HepG2 (cell line): ENCODE measurements around the gene TMEM235. TPM values are rescaled to one million over a fixed set of nuclear protein-coding genes. Genes with fewer than 3 reads are reported as not detected.

Experiments
- ATAC-seq: fragments of 200-7000 bp; cut with Tn5 transposase; 3 replicates; pipeline ENCODE4 v1.9.1; 2020; ENCODE audit warnings: mild to moderate bottlenecking, moderate library complexity
- BruUV-seq: library from RNA; stranded (reverse); fragments of 400-500 nt; replicated peaks from 2 replicates; lab custom pipeline; 2021; lab: Mats Ljungman, UMichigan
- CTCF ChIA-PET: fragments of 300-600 bp; formaldehyde crosslinking; extraction: SDS; loops from one replicate; lab custom pipeline; 2021; ENCODE audit warnings: low total read pairs, inconsistent platforms, low intra/inter-chr PET ratio; lab: Yijun Ruan, JAX
- POLR2A ChIA-PET: fragments of 350-600 bp; sonication (Branson Sonifier 250); formaldehyde crosslinking; loops from one replicate; lab custom pipeline; 2020; ENCODE audit warnings: antibody characterized with exemption, inconsistent platforms; lab: Yijun Ruan, JAX
- DNase-seq: peaks from one replicate; pipeline ENCODE4 v3.0.0-alpha.2; 2015; ENCODE audit warnings: low spot score
- FAIRE-seq: peaks from 3 replicates; lab custom pipeline; 2011; peaks lifted over from hg19 to GRCh38; lab: Jason Lieb, UNC
- H2AFZ ChIP-seq: one replicate; pipeline ENCODE4 v1.6.1; 2011; ENCODE audit warnings: low read length, inconsistent platforms
- H3K27ac ChIP-seq: fragments of 300-600 bp; 3 replicates; pipeline ENCODE4 v1.8.0; 2011; ENCODE audit warnings: mixed run types, mild to moderate bottlenecking, mixed read lengths, low read length, inconsistent platforms; ENCODE audit not compliant: insufficient read depth; ENCODE audit errors: extremely low read length
- H3K27me3 ChIP-seq, 2 experiments: fragments of 200-600 bp in 1 of 2; 2 replicates in 1 of 2; 3 replicates in 1 of 2; pipeline versions ENCODE4 v1.6.0 to v1.8.0; 2011; ENCODE audit warnings: low read length in 2 of 2, mild to moderate bottlenecking in 2 of 2, moderate library complexity in 2 of 2, inconsistent platforms in 1 of 2; ENCODE audit not compliant: insufficient read depth in 2 of 2, control insufficient read depth in 1 of 2
- H3K36me3 ChIP-seq, 2 experiments: fragments of 200-600 bp in 1 of 2; replicated peaks in 1 of 2; 2 replicates in 1 of 2; 3 replicates in 1 of 2; pipeline versions ENCODE4 v1.5.1 to v1.8.0; 2011; ENCODE audit warnings: low read length in 2 of 2, inconsistent platforms in 1 of 2; ENCODE audit not compliant: insufficient read depth in 2 of 2, control insufficient read depth in 1 of 2
- H3K4me1 ChIP-seq: 2 replicates; pipeline ENCODE4 v1.5.1; 2012; ENCODE audit warnings: low read length, inconsistent platforms; ENCODE audit not compliant: insufficient read depth
- H3K4me2 ChIP-seq: 2 replicates; pipeline ENCODE4 v1.6.0; 2011; ENCODE audit warnings: low read depth, low read length, inconsistent platforms
- H3K4me3 ChIP-seq, 3 experiments: fragments of 200-600 bp in 1 of 3; sonication (generic), shearing (Covaris generic) in 1 of 3; replicated peaks in 1 of 3; 2 replicates each; pipeline ENCODE4 v1.5.1; 2011 to 2016; ENCODE audit warnings: low read length in 3 of 3, inconsistent platforms in 2 of 3, low read depth in 2 of 3, mild to moderate bottlenecking in 2 of 3, control low read depth in 1 of 3, mixed read lengths in 1 of 3; ENCODE audit not compliant: insufficient read depth in 1 of 3
- H3K79me2 ChIP-seq: one replicate; pipeline ENCODE4 v1.6.1; 2011; ENCODE audit warnings: low read length, inconsistent platforms; ENCODE audit not compliant: insufficient read depth
- H3K9ac ChIP-seq: 2 replicates; pipeline ENCODE4 v1.6.0; 2011; ENCODE audit warnings: mild to moderate bottlenecking, low read depth, low read length, inconsistent platforms; ENCODE audit not compliant: insufficient read depth
- H3K9me3 ChIP-seq: 2 replicates; pipeline ENCODE4 v1.5.1; 2012; ENCODE audit warnings: mild to moderate bottlenecking, low read length
- H4K20me1 ChIP-seq: 2 replicates; pipeline ENCODE4 v1.6.0; 2011; ENCODE audit warnings: inconsistent platforms, mild to moderate bottlenecking, low read length, moderate library complexity; ENCODE audit not compliant: insufficient read depth
- CCDC6 ChIP-seq: sonication (generic); formaldehyde crosslinking; IDR thresholded peaks from 2 replicates; pipeline ENCODE4 v1.8.1; 2022; ENCODE audit warnings: mild to moderate bottlenecking, missing genetic modification reagents, moderate library complexity
- EEA1 ChIP-seq: sonication (generic); formaldehyde crosslinking; IDR thresholded peaks from 2 replicates; pipeline ENCODE4 v1.5.1; 2020; ENCODE audit warnings: mild to moderate bottlenecking, missing genetic modification reagents, borderline replicate concordance
- EED ChIP-seq: sonication (generic); formaldehyde crosslinking; IDR thresholded peaks from 2 replicates; pipeline ENCODE4 v1.5.0; 2020; ENCODE audit warnings: mild to moderate bottlenecking, missing genetic modification reagents
- HDAC1 ChIP-seq: sonication (generic); formaldehyde crosslinking; IDR thresholded peaks from 2 replicates; pipeline ENCODE4 v1.5.1; 2020; ENCODE audit warnings: mild to moderate bottlenecking, missing genetic modification reagents
- HOXA3 ChIP-seq: sonication (generic); formaldehyde crosslinking; IDR thresholded peaks from 2 replicates; pipeline ENCODE4 v1.5.0; 2020; ENCODE audit warnings: missing genetic modification reagents
- KDM5B ChIP-seq: sonication (generic); formaldehyde crosslinking; IDR thresholded peaks from 2 replicates; pipeline ENCODE4 v1.4.0; 2020; ENCODE audit warnings: missing genetic modification reagents, mild to moderate bottlenecking, borderline replicate concordance
- MYPOP ChIP-seq: sonication (generic); formaldehyde crosslinking; IDR thresholded peaks from 2 replicates; pipeline ENCODE4 v1.8.1; 2023; ENCODE audit warnings: mild to moderate bottlenecking, moderate library complexity, missing genetic modification reagents
- NFKBIZ ChIP-seq: IDR thresholded peaks from 2 replicates; pipeline ENCODE4 v1.6.1; 2018; ENCODE audit warnings: missing genetic modification reagents, missing compliant biosample characterization
- PHF20 ChIP-seq: sonication (generic); formaldehyde crosslinking; IDR thresholded peaks from 2 replicates; pipeline ENCODE4 v1.5.0; 2020; ENCODE audit warnings: mild to moderate bottlenecking, missing genetic modification reagents
- RFX1 ChIP-seq: fragments of 450-650 bp; IDR thresholded peaks from 2 replicates; pipeline ENCODE4 v1.6.1; 2017
- SIX4 ChIP-seq: sonication (generic); formaldehyde crosslinking; IDR thresholded peaks from 2 replicates; pipeline ENCODE4 v1.4.0; 2020; ENCODE audit warnings: missing genetic modification reagents
- SKI ChIP-seq: fragments of 450-650 bp; IDR thresholded peaks from one replicate; pipeline ENCODE4 v1.6.1; 2018; ENCODE audit warnings: mild to moderate bottlenecking; ENCODE audit not compliant: partially characterized antibody
- U2AF2 ChIP-seq: fragments of 200-400 bp; formaldehyde crosslinking; IDR thresholded peaks from 2 replicates; pipeline ENCODE4 v1.6.1; 2017; ENCODE audit warnings: low read depth, mild to moderate bottlenecking, low read length
- ZKSCAN1 ChIP-seq: fragments of 150-350 bp; IDR thresholded peaks from 2 replicates; pipeline ENCODE4 v1.6.1; 2014; ENCODE audit warnings: low read length
- ZNF333 ChIP-seq: sonication (generic); formaldehyde crosslinking; IDR thresholded peaks from 2 replicates; pipeline ENCODE4 v1.4.0; 2020; ENCODE audit warnings: mild to moderate bottlenecking, missing genetic modification reagents, borderline replicate concordance
- WGBS: methylation state at CpG from one replicate; pipeline ENCODE4 v1.1.6; 2017; ENCODE audit warnings: low lambda C conversion rate; 5-methylcytosine and 5-hydroxymethylcytosine counted together
- in situ Hi-C: cut with HindIII; loops from 2 replicates; pipeline ENCODE4 v1.10.0; 2017; ENCODE audit warnings: low pct_unique_long_range_greater_than_20kb; ENCODE audit not compliant: extremely low pct_ligation_motif_present
- intact Hi-C: fragments of 100-400 bp; cut with micrococcal nuclease; formaldehyde crosslinking; loops from one replicate; pipeline ENCODE4 v1.10.0; 2022; ENCODE audit not compliant: unreplicated experiment
- polyA plus RNA-seq, 8 experiments: library from polyadenylated mRNA; depleted of rRNA in 3 of 8; stranded (reverse) in 7 of 8; unstranded in 1 of 8; fragments of >200 nt; fragmentation: Illumina TruSeq in 4 of 8; extraction: Trizol in 4 of 8; gene quantifications; 2 replicates each; pipeline versions ENCODE4 v1.2.1 to v1.2.3, GENCODE V29; 2011 to 2016; ENCODE audit warnings: low read depth in 4 of 8, missing spikeins in 1 of 8, mixed read lengths in 1 of 8; ENCODE audit not compliant: insufficient read depth in 1 of 8
- total RNA-seq, 5 experiments: library from RNA; depleted of rRNA; stranded (reverse); fragments of >200 nt; fragmentation: Illumina TruSeq; extraction: Trizol; gene quantifications; 2 replicates each; pipeline ENCODE4 v1.2.3, GENCODE V29; 2016; ENCODE audit warnings: low read depth in 1 of 5
- TF ChIP-seq, protein P1 (sequence below): sonication (generic); formaldehyde crosslinking; IDR thresholded peaks from 2 replicates; pipeline ENCODE4 v1.9.0; 2022; ENCODE audit warnings: low read depth, missing genetic modification reagents
- TF ChIP-seq, protein P2 (sequence below): sonication (generic); formaldehyde crosslinking; IDR thresholded peaks from 2 replicates; pipeline ENCODE4 v1.5.0; 2020; ENCODE audit warnings: missing genetic modification reagents
- TF ChIP-seq, protein P3 (sequence below): sonication (generic); formaldehyde crosslinking; IDR thresholded peaks from 2 replicates; pipeline ENCODE4 v1.4.0; 2020; ENCODE audit warnings: mild to moderate bottlenecking, missing genetic modification reagents

Gene TMEM235
- total and polyA plus RNA-seq, 2 of the 13 experiments (the other 11 are each of a cell fraction or from before 2014, with no cell fraction given) = not detected

GRCh38 chr17:78240839-78241238 is 9.4 kb downstream of the TMEM235 start (continued):
- TF ChIP-seq, protein P1, sequence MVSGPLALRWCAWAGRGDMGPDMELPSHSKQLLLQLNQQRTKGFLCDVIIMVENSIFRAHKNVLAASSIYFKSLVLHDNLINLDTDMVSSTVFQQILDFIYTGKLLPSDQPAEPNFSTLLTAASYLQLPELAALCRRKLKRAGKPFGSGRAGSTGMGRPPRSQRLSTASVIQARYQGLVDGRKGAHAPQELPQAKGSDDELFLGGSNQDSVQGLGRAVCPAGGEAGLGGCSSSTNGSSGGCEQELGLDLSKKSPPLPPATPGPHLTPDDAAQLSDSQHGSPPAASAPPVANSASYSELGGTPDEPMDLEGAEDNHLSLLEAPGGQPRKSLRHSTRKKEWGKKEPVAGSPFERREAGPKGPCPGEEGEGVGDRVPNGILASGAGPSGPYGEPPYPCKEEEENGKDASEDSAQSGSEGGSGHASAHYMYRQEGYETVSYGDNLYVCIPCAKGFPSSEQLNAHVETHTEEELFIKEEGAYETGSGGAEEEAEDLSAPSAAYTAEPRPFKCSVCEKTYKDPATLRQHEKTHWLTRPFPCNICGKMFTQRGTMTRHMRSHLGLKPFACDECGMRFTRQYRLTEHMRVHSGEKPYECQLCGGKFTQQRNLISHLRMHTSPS = peak; percentile 37; the same call in 1 of the 2 replicates
- no peak for TF ChIP-seq SKI
- TF ChIP-seq MYPOP (CRISPR knock-in tag) = 0 out of 2 replicates have a peak, but pooled peaks have one; percentile 9
- peak; percentile 23; the same call in 1 of the 2 replicates for TF ChIP-seq EED (CRISPR knock-in tag)
- TF ChIP-seq ZNF333 (CRISPR knock-in tag) = no peak
- no peak for TF ChIP-seq CCDC6 (CRISPR knock-in tag)

DNA sequence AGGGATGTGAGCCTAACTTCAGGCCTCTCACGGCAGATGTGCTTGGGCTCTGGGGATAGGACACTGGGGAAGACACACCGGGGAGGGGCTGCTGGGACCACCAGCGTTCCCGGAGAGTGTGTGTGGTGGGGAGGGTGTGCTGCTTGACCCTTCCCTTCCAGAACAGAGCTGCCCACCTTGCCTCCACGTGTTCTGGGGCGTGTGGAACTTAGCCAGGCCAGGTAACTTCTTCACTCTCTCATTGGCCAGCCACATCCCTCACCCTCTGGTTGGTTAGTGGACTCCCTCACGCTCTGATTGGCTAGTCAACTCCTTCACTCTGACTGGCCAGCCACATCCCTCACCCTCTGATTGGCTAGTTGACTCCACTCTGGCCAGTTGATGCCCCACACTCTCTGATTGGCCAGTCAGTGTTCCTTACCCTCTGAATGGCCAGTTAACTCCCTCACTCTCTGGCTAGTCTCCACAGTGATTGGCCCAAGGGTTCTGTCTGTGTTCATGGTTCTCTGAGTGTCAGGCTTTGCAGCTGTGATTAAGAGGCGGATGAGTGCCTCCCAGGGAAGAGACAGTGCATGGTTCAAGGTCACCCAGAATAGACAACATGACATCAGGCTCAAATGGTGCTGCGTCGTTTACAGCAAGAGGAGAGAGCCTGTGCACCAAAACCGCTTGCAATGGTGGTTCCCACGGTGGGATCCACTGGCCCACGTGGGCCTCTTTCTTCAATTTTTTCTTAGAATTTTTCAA is 10.0 kb downstream of the TMEM235 start:
- POLR2A ChIA-PET = interaction anchor here (0.6 to 2.6 kb wide), 12 partner anchors 9 to 1674 kb away, joined by 3 to 16 read pairs (median 4); partner anchors contain the start of genes AFMID, BIRC5, TK1 and TMEM235
- FAIRE-seq = peak; percentile 98
- TF ChIP-seq RFX1 (no peak), PHF20 (peak; percentile 14; the same call in 1 of the 2 replicates), EEA1 (CRISPR knock-in tag) (peak; percentile 86; the same call in 1 of the 2 replicates), KDM5B (CRISPR knock-in tag) (peak; percentile 83), SIX4 (CRISPR knock-in tag) (no peak), U2AF2 (no peak), NFKBIZ (CRISPR knock-in tag) (0 out of 2 replicates have a peak, but pooled peaks have one; percentile 24), HDAC1 (CRISPR knock-in tag) (peak; percentile 56; the same call in 1 of the 2 replicates), ZKSCAN1 (no peak), HOXA3 (CRISPR knock-in tag) (peak; percentile 84)
- TF ChIP-seq, protein P2, sequence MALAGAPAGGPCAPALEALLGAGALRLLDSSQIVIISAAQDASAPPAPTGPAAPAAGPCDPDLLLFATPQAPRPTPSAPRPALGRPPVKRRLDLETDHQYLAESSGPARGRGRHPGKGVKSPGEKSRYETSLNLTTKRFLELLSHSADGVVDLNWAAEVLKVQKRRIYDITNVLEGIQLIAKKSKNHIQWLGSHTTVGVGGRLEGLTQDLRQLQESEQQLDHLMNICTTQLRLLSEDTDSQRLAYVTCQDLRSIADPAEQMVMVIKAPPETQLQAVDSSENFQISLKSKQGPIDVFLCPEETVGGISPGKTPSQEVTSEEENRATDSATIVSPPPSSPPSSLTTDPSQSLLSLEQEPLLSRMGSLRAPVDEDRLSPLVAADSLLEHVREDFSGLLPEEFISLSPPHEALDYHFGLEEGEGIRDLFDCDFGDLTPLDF (CRISPR knock-in tag) = no peak
- TF ChIP-seq, protein P3, sequence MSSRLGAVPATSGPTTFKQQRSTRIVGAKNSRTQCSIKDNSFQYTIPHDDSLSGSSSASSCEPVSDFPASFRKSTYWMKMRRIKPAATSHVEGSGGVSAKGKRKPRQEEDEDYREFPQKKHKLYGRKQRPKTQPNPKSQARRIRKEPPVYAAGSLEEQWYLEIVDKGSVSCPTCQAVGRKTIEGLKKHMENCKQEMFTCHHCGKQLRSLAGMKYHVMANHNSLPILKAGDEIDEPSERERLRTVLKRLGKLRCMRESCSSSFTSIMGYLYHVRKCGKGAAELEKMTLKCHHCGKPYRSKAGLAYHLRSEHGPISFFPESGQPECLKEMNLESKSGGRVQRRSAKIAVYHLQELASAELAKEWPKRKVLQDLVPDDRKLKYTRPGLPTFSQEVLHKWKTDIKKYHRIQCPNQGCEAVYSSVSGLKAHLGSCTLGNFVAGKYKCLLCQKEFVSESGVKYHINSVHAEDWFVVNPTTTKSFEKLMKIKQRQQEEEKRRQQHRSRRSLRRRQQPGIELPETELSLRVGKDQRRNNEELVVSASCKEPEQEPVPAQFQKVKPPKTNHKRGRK = no peak

More for the DNA sequence above, 10.0 kb downstream of the TMEM235 start:
- DNase-seq (peak; percentile 96), ATAC-seq (peak; percentile 91)
- H3K4me3 ChIP-seq = no peak overlapping the region
- H3K9ac ChIP-seq = no peak overlapping the region
- H3K27me3 ChIP-seq = peaks cover 7 to 35% of the 10 kb centered on the region in 2 experiments; a peak in 4 of 5 replicates
- CTCF ChIA-PET = no interaction called here
- H3K4me1 ChIP-seq = peaks cover 53% of the 10 kb centered on the region
- no peaks in the 10 kb centered on the region for H3K79me2 ChIP-seq
- H2AFZ ChIP-seq = no peak overlapping the region
- in situ Hi-C loops (no loop called here), intact Hi-C loops (loop anchor here (10.0 kb wide), 1 partner anchor 1023 kb away; no protein-coding TSS in a partner anchor)
- no peaks in the 10 kb centered on the region for H3K9me3 ChIP-seq
- no peaks in the 10 kb centered on the region for H3K36me3 ChIP-seq
- no peaks in the 10 kb centered on the region for H4K20me1 ChIP-seq
- H3K27ac ChIP-seq = no peak overlapping the region
- no TSS peak for BruUV-seq
- 31% methylated on average over 11 of the region's 13 CpGs for WGBS
- H3K4me2 ChIP-seq = peak overlapping the region; percentile 25
